GM12891 (cell line): ENCODE measurements around the gene GNE.

Source experiments
- POLR2A ChIP-seq: IDR thresholded peaks from 2 replicates; pipeline ENCODE4 v1.6.1; 2011; ENCODE audit warnings: low read depth, low read length, control low read depth
- TAF1 ChIP-seq: IDR thresholded peaks from 2 replicates; pipeline ENCODE4 v1.6.1; 2011; ENCODE audit warnings: low read depth, low read length, control low read depth

DNA sequence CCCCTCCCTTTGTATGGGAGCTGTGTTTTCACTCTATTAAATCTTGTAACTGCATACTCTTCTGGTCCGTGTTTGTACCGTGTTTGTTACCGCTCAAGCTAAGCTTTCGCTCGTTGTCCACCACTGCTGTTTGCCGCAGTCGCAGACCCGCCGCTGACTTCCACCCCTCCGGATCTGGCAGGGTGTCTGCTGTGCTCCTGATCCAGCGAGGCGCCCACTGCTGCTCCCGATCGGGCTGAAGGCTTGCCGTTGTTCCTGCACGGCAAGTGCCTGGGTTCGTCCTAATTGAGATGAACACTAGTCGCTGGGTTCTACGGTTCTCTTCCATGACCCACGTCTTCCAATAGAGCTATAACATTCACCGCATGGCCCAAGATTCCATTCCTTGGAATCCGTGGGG lies 6.6 kb upstream of the GNE start:
- TF ChIP-seq TAF1 (no peak), POLR2A (no peak)
